Stimulated activated naive CD4-positive, alpha-beta T cell (primary cell): ENCODE measurements around the gene SLC33A1.

ENCODE experiments used
- DNase-seq, 6 experiments: peaks; one replicate each; lab custom pipeline; 2025; lab: John Stamatoyannopoulos, UW

Gene SLC33A1

GRCh38 chr3:155791190-155791589 lies 63.0 kb downstream of the SLC33A1 start:
- DNase-seq, result no peak

GRCh38 chr3:155790272-155790925 lies 63.8 kb downstream of the SLC33A1 start:
- DNase-seq, result no peak

GRCh38 chr3:155785662-155786295 lies 68.4 kb downstream of the SLC33A1 start:
- DNase-seq, result no peak

GRCh38 chr3:155782390-155782953 lies 71.8 kb downstream of the SLC33A1 start:
- no peak for DNase-seq

- DNase-seq, result no peak
Measured at GRCh38 chr3:155780291-155780690, 73.9 kb downstream of the SLC33A1 start.

GRCh38 chr3:155778462-155778861 lies 75.8 kb downstream of the SLC33A1 start:
- DNase-seq, result no peak

- DNase-seq, result no peak
Measured at GRCh38 chr3:155772801-155773200, 81.4 kb downstream of the SLC33A1 start.

GRCh38 chr3:155771126-155771525 lies 83.1 kb downstream of the SLC33A1 start:
- DNase-seq, result no peak
